Endothelial cell of umbilical vein (primary cell): ENCODE data around the gene ARID1B. TPM values are rescaled to one million over a fixed set of nuclear protein-coding genes. Genes with fewer than 3 reads are reported as not detected.

Experiments used
- BruUV-seq: library from RNA; stranded (reverse); fragments of 400-500 nt; replicated peaks from 2 replicates; lab custom pipeline; 2021; lab: Mats Ljungman, UMichigan
- CTCF ChIA-PET: fragments of 300-600, 350-600 bp; sonication (Branson Sonifier 250); formaldehyde crosslinking; loops from one replicate; lab custom pipeline; 2021; ENCODE audit warnings: antibody characterized with exemption, inconsistent platforms; lab: Charles Lee
- POLR2A ChIA-PET: fragments of 300-600, 350-600 bp; sonication (Branson Sonifier 250); formaldehyde crosslinking; loops from one replicate; lab custom pipeline; 2021; ENCODE audit warnings: antibody characterized with exemption, inconsistent platforms; lab: Charles Lee
- DNase-seq: peaks from one replicate; pipeline ENCODE4 v3.0.0-alpha.2; 2011; ENCODE audit warnings: low read depth, low spot score
- FAIRE-seq: peaks from 2 replicates; lab custom pipeline; 2011; peaks lifted over from hg19 to GRCh38; lab: Jason Lieb, UNC
- H2AFZ ChIP-seq: 2 replicates; pipeline ENCODE4 v1.6.0; 2012; ENCODE audit warnings: low read depth, low read length, control low read depth, inconsistent platforms
- H3K27ac ChIP-seq: 2 replicates; pipeline ENCODE4 v1.5.1; 2011; ENCODE audit warnings: low read depth, mild to moderate bottlenecking, control low read depth, low read length, moderate library complexity; ENCODE audit not compliant: insufficient read depth
- H3K27me3 ChIP-seq, 2 experiments: 2 replicates each; pipeline versions ENCODE4 v1.6.0 to v1.6.1; 2011; ENCODE audit warnings: low read length in 2 of 2, mixed read lengths in 1 of 2; ENCODE audit not compliant: control insufficient read depth in 2 of 2, insufficient read depth in 2 of 2
- H3K36me3 ChIP-seq, 2 experiments: 2 replicates in 1 of 2; 3 replicates in 1 of 2; pipeline ENCODE4 v1.5.1; 2011; ENCODE audit warnings: low read length in 2 of 2, mild to moderate bottlenecking in 1 of 2, moderate library complexity in 1 of 2; ENCODE audit not compliant: control insufficient read depth in 2 of 2, insufficient read depth in 2 of 2; ENCODE audit errors: extremely low read depth in 1 of 2
- H3K4me1 ChIP-seq: 3 replicates; pipeline ENCODE4 v1.5.1; 2011; ENCODE audit warnings: mild to moderate bottlenecking, low read length; ENCODE audit not compliant: control insufficient read depth, insufficient read depth; ENCODE audit errors: extremely low read depth
- H3K4me2 ChIP-seq: 2 replicates; pipeline ENCODE4 v1.6.1; 2011; ENCODE audit warnings: low read length, control low read depth, mixed read lengths; ENCODE audit not compliant: insufficient read depth
- H3K4me3 ChIP-seq, 3 experiments: fragments of 200-600 bp in 1 of 3; sonication (generic), shearing (Covaris generic) in 1 of 3; replicated peaks in 1 of 3; 2 replicates each; pipeline ENCODE4 v1.5.1; 2011 to 2016; ENCODE audit warnings: control low read depth in 3 of 3, low read length in 3 of 3, mild to moderate bottlenecking in 2 of 3, inconsistent platforms in 1 of 3, low read depth in 1 of 3, moderate library complexity in 1 of 3; ENCODE audit not compliant: insufficient read depth in 1 of 3
- H3K79me2 ChIP-seq: 2 replicates; pipeline ENCODE4 v1.6.0; 2012; ENCODE audit warnings: low read length, inconsistent platforms; ENCODE audit not compliant: control insufficient read depth, insufficient read depth
- H3K9ac ChIP-seq: replicated peaks from 2 replicates; pipeline ENCODE3; 2011; ENCODE audit warnings: low read length, control low read depth; ENCODE audit not compliant: insufficient read depth; ENCODE audit errors: extremely low read depth
- H3K9me1 ChIP-seq: replicated peaks from 3 replicates; pipeline ENCODE4 v1.6.0; 2011; ENCODE audit warnings: mild to moderate bottlenecking, low read length; ENCODE audit not compliant: control insufficient read depth, insufficient read depth; ENCODE audit errors: extremely low read depth
- H3K9me3 ChIP-seq: replicated peaks from 2 replicates; pipeline ENCODE4 v1.5.1; 2012; ENCODE audit warnings: low read length, inconsistent platforms; ENCODE audit not compliant: control insufficient read depth, insufficient read depth
- H4K20me1 ChIP-seq: replicated peaks from 2 replicates; pipeline ENCODE3; 2011; ENCODE audit warnings: mild to moderate bottlenecking, low read length; ENCODE audit not compliant: control insufficient read depth, insufficient read depth; ENCODE audit errors: extremely low read depth
- CTCF ChIP-seq, 2 donors: IDR thresholded peaks; 1 replicate in 1 of 2; 2 replicates in 1 of 2; pipeline ENCODE4 v1.5.1; 2011; ENCODE audit warnings: low read length in 2 of 2, mild to moderate bottlenecking in 2 of 2, moderate library complexity in 2 of 2, control low read depth in 1 of 2, inconsistent platforms in 1 of 2, low read depth in 1 of 2; ENCODE audit not compliant: insufficient read depth in 1 of 2; ENCODE audit errors: extremely low read depth in 1 of 2
- EZH2 ChIP-seq: IDR thresholded peaks from 2 replicates; pipeline ENCODE4 v1.6.1; 2012; ENCODE audit warnings: borderline replicate concordance, low read depth, mild to moderate bottlenecking, moderate library complexity, low read length, inconsistent platforms; ENCODE audit not compliant: severe bottlenecking
- FOS ChIP-seq: IDR thresholded peaks from 2 replicates; pipeline ENCODE4 v1.6.1; 2011; ENCODE audit warnings: mild to moderate bottlenecking, low read length, moderate library complexity, borderline replicate concordance; ENCODE audit not compliant: insufficient read depth
- GATA2 ChIP-seq: IDR thresholded peaks from 2 replicates; pipeline ENCODE4 v1.7.0; 2011; ENCODE audit warnings: low read depth, mild to moderate bottlenecking, moderate library complexity, mixed read lengths, low read length; ENCODE audit not compliant: insufficient read length, insufficient read depth
- JUN ChIP-seq: IDR thresholded peaks from 2 replicates; pipeline ENCODE4 v1.6.1; 2011; ENCODE audit warnings: borderline replicate concordance, low read depth; ENCODE audit not compliant: insufficient read length, insufficient read depth
- MAX ChIP-seq: IDR thresholded peaks from 2 replicates; pipeline ENCODE4 v1.6.1; 2011; ENCODE audit not compliant: insufficient read depth, insufficient read length
- MYC ChIP-seq: IDR thresholded peaks from one replicate; pipeline ENCODE4 v1.6.1; 2011; ENCODE audit warnings: mild to moderate bottlenecking, low read depth, low read length
- POLR2A ChIP-seq: IDR thresholded peaks from 2 replicates; pipeline ENCODE4 v1.6.1; 2012; ENCODE audit warnings: low read depth, mild to moderate bottlenecking, control low read depth, low read length
- POLR2AphosphoS5 ChIP-seq: IDR thresholded peaks from 2 replicates; pipeline ENCODE4 v1.6.1; 2012; ENCODE audit warnings: low read depth, mild to moderate bottlenecking, control low read depth, low read length, moderate library complexity; ENCODE audit not compliant: insufficient read depth
- dilution Hi-C: fragments of 300-500 bp; cut with MboI; formaldehyde crosslinking; loops from one replicate; pipeline ENCODE4 v1.15.0; 2019; ENCODE audit warnings: low sequenced_read_pairs; ENCODE audit not compliant: extremely low pct_ligation_motif_present
- intact Hi-C: fragments of 100-400 bp; cut with micrococcal nuclease; formaldehyde crosslinking; loops from one replicate; pipeline ENCODE4 v1.10.0; 2022
- polyA plus RNA-seq, 4 experiments: library from polyadenylated mRNA; depleted of rRNA in 3 of 4; stranded (reverse) in 3 of 4; unstranded in 1 of 4; fragments of >200 nt; gene quantifications; 2 replicates each; pipeline versions ENCODE4 v1.2.1 to v1.2.3, GENCODE V29; 2011 to 2012; ENCODE audit warnings: missing spikeins in 1 of 4
- total RNA-seq: library from RNA; stranded (reverse); gene quantifications from 2 replicates; pipeline ENCODE4 v1.2.3, GENCODE V29; 2021

Gene ARID1B
- total and polyA plus RNA-seq, 2 donors (not counting 3 experiments of a cell fraction or from before 2014, with no cell fraction given) = 21.8 to 89.5 TPM

GRCh38 chr6:157078326-157078725 lies 301.1 kb downstream of the ARID1B start:
- Histone ChIP-seq H3K27me3 (no peaks in the 10 kb centered on the region), H3K79me2 (peaks cover 2% of the 10 kb centered on the region), H3K4me2 (no peak overlapping the region), H3K36me3 (no peaks in the 10 kb centered on the region), H3K4me3 (no peak overlapping the region), H4K20me1 (no peaks in the 10 kb centered on the region), H2AFZ (no peak overlapping the region), H3K4me1 (no peaks in the 10 kb centered on the region), H3K27ac (no peak overlapping the region), H3K9ac (no peak overlapping the region), H3K9me1 (peaks cover 3% of the 10 kb centered on the region), H3K9me3 (no peaks in the 10 kb centered on the region)
- CTCF ChIA-PET = interaction anchor here (1.5 to 1.9 kb wide), 2 partner anchors 8 to 10 kb away, joined by 4 to 6 read pairs; no protein-coding TSS in a partner anchor
- intact Hi-C loops = no loop called here
- dilution Hi-C loops = no loop called here
- DNase-seq (no peak), FAIRE-seq (no peak)
- no peak for TF ChIP-seq CTCF (IDR thresholded peaks at IDR 0.05; ENCODE audit: extremely low read depth in 1 of 2, insufficient read depth in 1 of 2, low read depth in 1 of 2, low read length in 2 of 2)
- POLR2A ChIA-PET = no interaction called here
- BruUV-seq = no TSS peak

GRCh38 chr6:157079277-157079676 lies 302.1 kb downstream of the ARID1B start:
- H3K9ac ChIP-seq = no peak overlapping the region
- POLR2A ChIA-PET = no interaction called here
- FAIRE-seq = no peak

More at GRCh38 chr6:157079277-157079676, 302.1 kb downstream of the ARID1B start:
- DNase-seq = no peak
- no peaks in the 10 kb centered on the region for H3K9me3 ChIP-seq
- no peaks in the 10 kb centered on the region for H3K4me1 ChIP-seq
- TF ChIP-seq POLR2A (no peak), POLR2AphosphoS5 (no peak), EZH2 (no peak), GATA2 (no peak), CTCF (IDR thresholded peaks at IDR 0.05; ENCODE audit: extremely low read depth in 1 of 2, insufficient read depth in 1 of 2, low read depth in 1 of 2, low read length in 2 of 2) (no peak), MYC (no peak), MAX (no peak), FOS (no peak), JUN (no peak)
- dilution Hi-C loops = no loop called here
- H3K4me3 ChIP-seq = no peak overlapping the region
- no peak overlapping the region for H3K27ac ChIP-seq
- CTCF ChIA-PET = interaction anchor here (0.6 to 1.9 kb wide), 4 partner anchors 9 to 15 kb away, joined by 3 to 6 read pairs (median 4); no protein-coding TSS in a partner anchor
- BruUV-seq = no TSS peak
- no peaks in the 10 kb centered on the region for H3K36me3 ChIP-seq
- no peak overlapping the region for H3K4me2 ChIP-seq
- H4K20me1 ChIP-seq = no peaks in the 10 kb centered on the region
- peaks cover 3% of the 10 kb centered on the region for H3K79me2 ChIP-seq
- intact Hi-C loops = no loop called here
- H3K9me1 ChIP-seq = peaks cover 3% of the 10 kb centered on the region
- H2AFZ ChIP-seq = no peak overlapping the region
- no peaks in the 10 kb centered on the region for H3K27me3 ChIP-seq
